SK-N-SH treated with all-trans-retinoic acid at 6 μM for 48 hours (cell line): ENCODE results near the gene GPX4.

Experiments used
- ATAC-seq: fragments of 200-7000 bp; cut with Tn5 transposase; 3 replicates; pipeline ENCODE4 v1.9.1; 2020; ENCODE audit warnings: mild to moderate bottlenecking, moderate library complexity
- ARNTL ChIP-seq: fragments of 450-650 bp; formaldehyde crosslinking; IDR thresholded peaks from 2 replicates; pipeline ENCODE4 v1.5.0; 2020; ENCODE audit warnings: low read depth, mild to moderate bottlenecking, moderate library complexity, borderline replicate concordance
- BACH2 ChIP-seq: fragments of 250-450 bp; sonication (Bioruptor Pico); IDR thresholded peaks from 2 replicates; pipeline ENCODE4 v1.9.0; 2021; ENCODE audit warnings: mild to moderate bottlenecking, borderline replicate concordance
- CSDC2 ChIP-seq: fragments of 250-450 bp; sonication (Bioruptor Pico); IDR thresholded peaks from 2 replicates; pipeline ENCODE4 v1.5.0; 2020; ENCODE audit warnings: mild to moderate bottlenecking, moderate library complexity
- CSRNP3 ChIP-seq: fragments of 250-450 bp; sonication (Bioruptor Pico); IDR thresholded peaks from 2 replicates; pipeline ENCODE4 v1.5.1; 2021; ENCODE audit warnings: mild to moderate bottlenecking, moderate library complexity
- ESRRG ChIP-seq: fragments of 250-450 bp; sonication (Bioruptor Pico); IDR thresholded peaks from 2 replicates; pipeline ENCODE4 v1.6.1; 2021; ENCODE audit warnings: mild to moderate bottlenecking
- GLIS3 ChIP-seq: fragments of 250-450 bp; sonication (Bioruptor Pico); IDR thresholded peaks from 2 replicates; pipeline ENCODE4 v1.5.0; 2020; ENCODE audit warnings: mild to moderate bottlenecking, moderate library complexity
- ISL1 ChIP-seq: fragments of 250-450 bp; sonication (Bioruptor Pico); IDR thresholded peaks from 2 replicates; pipeline ENCODE4 v2.1.2; 2022; ENCODE audit warnings: mild to moderate bottlenecking, moderate library complexity
- OSR1 ChIP-seq: fragments of 250-450 bp; sonication (Bioruptor Pico); IDR thresholded peaks from 2 replicates; pipeline ENCODE4 v1.8.0; 2022; ENCODE audit warnings: moderate library complexity, mild to moderate bottlenecking, inconsistent platforms
- PATZ1 ChIP-seq: fragments of 250-450 bp; sonication (Bioruptor Pico); IDR thresholded peaks from 2 replicates; pipeline ENCODE4 v1.8.0; 2020; ENCODE audit warnings: mild to moderate bottlenecking, moderate library complexity, borderline replicate concordance
- PPARA ChIP-seq: fragments of 250-450 bp; sonication (Bioruptor Pico); IDR thresholded peaks from 2 replicates; pipeline ENCODE4 v1.5.0; 2020; ENCODE audit warnings: mild to moderate bottlenecking, borderline replicate concordance
- RARB ChIP-seq: fragments of 250-450 bp; sonication (Bioruptor Pico); IDR thresholded peaks from 2 replicates; pipeline ENCODE4 v1.8.0; 2021; ENCODE audit warnings: mild to moderate bottlenecking, moderate library complexity
- SNAI2 ChIP-seq: fragments of 250-450 bp; sonication (Bioruptor Pico); IDR thresholded peaks from 2 replicates; pipeline ENCODE4 v1.5.0; 2020; ENCODE audit warnings: mild to moderate bottlenecking, moderate library complexity
- TCF4 ChIP-seq: fragments of 250-450 bp; sonication (Bioruptor Pico); IDR thresholded peaks from 2 replicates; pipeline ENCODE4 v1.8.0; 2021; ENCODE audit warnings: mild to moderate bottlenecking, moderate library complexity, borderline replicate concordance
- TOX ChIP-seq: fragments of 250-450 bp; sonication (Bioruptor Pico); IDR thresholded peaks from 2 replicates; pipeline ENCODE4 v1.8.0; 2021; ENCODE audit warnings: mild to moderate bottlenecking, moderate library complexity, borderline replicate concordance
- TSHZ2 ChIP-seq: fragments of 250-450 bp; sonication (Bioruptor Pico); IDR thresholded peaks from 2 replicates; pipeline ENCODE4 v1.5.0; 2020; ENCODE audit warnings: mild to moderate bottlenecking, moderate library complexity
- ZC3H10 ChIP-seq: fragments of 250-450 bp; sonication (Bioruptor Pico); IDR thresholded peaks from 2 replicates; pipeline ENCODE4 v1.5.1; 2021; ENCODE audit warnings: mild to moderate bottlenecking, moderate library complexity
- ZFP30 ChIP-seq: fragments of 450-650 bp; formaldehyde crosslinking; IDR thresholded peaks from 2 replicates; pipeline ENCODE4 v1.5.0; 2022; ENCODE audit warnings: mild to moderate bottlenecking, moderate library complexity
- ZNF565 ChIP-seq: fragments of 450-650 bp; formaldehyde crosslinking; conservative IDR thresholded peaks from 2 replicates; pipeline ENCODE4 v1.5.0; 2020; ENCODE audit warnings: low read depth, mild to moderate bottlenecking, moderate library complexity
- ZNF70 ChIP-seq: fragments of 450-650 bp; formaldehyde crosslinking; IDR thresholded peaks from 2 replicates; pipeline ENCODE4 v1.5.0; 2020; ENCODE audit warnings: mild to moderate bottlenecking, moderate library complexity
- TF ChIP-seq, protein P1 (sequence below): fragments of 250-450 bp; sonication (Bioruptor Pico); IDR thresholded peaks from 2 replicates; pipeline ENCODE4 v1.5.1; 2020; ENCODE audit warnings: low read depth, mild to moderate bottlenecking, moderate library complexity
- TF ChIP-seq, protein P2 (sequence below): fragments of 250-450 bp; sonication (Bioruptor Pico); IDR thresholded peaks from 2 replicates; pipeline ENCODE4 v1.8.0; 2021; ENCODE audit warnings: low read depth, mild to moderate bottlenecking, moderate library complexity, borderline replicate concordance

GPX4 gene

DNA sequence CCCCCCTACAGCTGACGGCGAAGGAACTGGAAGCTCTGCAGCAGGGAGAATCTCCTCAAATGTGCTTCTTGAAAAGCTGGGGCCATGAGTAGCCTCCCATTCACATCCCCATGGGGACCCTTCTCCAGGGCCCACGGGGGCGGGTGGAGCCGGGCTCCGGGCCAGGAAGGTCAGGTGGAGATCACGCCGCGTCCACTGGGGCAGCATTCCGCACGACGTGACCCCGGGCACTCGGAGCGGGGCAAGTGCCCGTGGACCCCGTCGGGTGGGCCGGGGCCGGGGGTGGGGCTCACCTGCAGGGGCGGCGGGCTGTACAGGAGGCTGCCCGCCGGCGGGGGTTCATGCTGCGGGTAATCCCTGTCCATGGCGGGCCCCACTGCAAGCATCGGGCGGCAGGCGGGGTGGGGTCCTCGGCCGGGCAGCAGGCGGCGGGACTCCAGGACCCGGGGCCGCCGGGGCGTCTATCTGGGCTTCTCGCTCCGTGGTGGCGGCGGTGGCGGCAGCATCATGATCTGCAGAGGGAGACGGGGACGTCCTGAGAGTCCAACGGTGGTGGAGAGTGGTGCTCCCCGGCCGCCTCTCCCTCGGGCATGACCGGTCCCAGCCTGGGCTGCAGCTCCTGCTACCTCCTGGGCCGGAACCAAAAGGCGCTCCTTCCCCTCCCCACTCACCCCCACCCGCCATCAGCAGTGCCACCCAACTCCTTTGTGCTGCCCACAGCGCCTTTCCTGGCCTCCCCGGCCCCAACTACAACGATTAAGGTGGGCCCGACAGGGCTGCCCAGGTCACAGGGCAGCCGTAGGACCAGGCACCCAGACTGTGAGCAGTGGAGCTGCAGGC lies 50.3 kb downstream of the GPX4 start:
- TF ChIP-seq OSR1 (no peak), RARB (CRISPR knock-in tag) (no peak), GLIS3 (no peak), TSHZ2 (CRISPR knock-in tag) (no peak), ZNF565 (CRISPR knock-in tag) (no peak), PATZ1 (no peak), ARNTL (no peak), ESRRG (no peak), CSRNP3 (no peak), ZNF70 (no peak)
- TF ChIP-seq, protein P1, sequence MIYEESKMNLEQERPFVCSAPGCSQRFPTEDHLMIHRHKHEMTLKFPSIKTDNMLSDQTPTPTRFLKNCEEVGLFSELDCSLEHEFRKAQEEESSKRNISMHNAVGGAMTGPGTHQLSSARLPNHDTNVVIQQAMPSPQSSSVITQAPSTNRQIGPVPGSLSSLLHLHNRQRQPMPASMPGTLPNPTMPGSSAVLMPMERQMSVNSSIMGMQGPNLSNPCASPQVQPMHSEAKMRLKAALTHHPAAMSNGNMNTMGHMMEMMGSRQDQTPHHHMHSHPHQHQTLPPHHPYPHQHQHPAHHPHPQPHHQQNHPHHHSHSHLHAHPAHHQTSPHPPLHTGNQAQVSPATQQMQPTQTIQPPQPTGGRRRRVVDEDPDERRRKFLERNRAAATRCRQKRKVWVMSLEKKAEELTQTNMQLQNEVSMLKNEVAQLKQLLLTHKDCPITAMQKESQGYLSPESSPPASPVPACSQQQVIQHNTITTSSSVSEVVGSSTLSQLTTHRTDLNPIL, result no peak
- ATAC-seq, result no peak

GRCh38 chr19:1154731-1155351 lies 51.0 kb downstream of the GPX4 start:
- ATAC-seq, result peak; percentile 22; the same call in 2 of the 3 replicates
- TF ChIP-seq RARB (CRISPR knock-in tag), result no peak
- TF ChIP-seq, protein P2, sequence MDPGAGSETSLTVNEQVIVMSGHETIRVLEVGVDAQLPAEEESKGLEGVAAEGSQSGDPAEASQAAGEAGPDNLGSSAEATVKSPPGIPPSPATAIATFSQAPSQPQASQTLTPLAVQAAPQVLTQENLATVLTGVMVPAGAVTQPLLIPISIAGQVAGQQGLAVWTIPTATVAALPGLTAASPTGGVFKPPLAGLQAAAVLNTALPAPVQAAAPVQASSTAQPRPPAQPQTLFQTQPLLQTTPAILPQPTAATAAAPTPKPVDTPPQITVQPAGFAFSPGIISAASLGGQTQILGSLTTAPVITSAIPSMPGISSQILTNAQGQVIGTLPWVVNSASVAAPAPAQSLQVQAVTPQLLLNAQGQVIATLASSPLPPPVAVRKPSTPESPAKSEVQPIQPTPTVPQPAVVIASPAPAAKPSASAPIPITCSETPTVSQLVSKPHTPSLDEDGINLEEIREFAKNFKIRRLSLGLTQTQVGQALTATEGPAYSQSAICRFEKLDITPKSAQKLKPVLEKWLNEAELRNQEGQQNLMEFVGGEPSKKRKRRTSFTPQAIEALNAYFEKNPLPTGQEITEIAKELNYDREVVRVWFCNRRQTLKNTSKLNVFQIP (CRISPR knock-in tag), result no peak
- TF ChIP-seq GLIS3, result no peak
- TF ChIP-seq PATZ1, result no peak
- TF ChIP-seq, protein P1, result no peak
- no peak for TF ChIP-seq BACH2 (CRISPR knock-in tag)
- TF ChIP-seq CSDC2 (CRISPR knock-in tag), result no peak
- no peak for TF ChIP-seq PPARA
- TF ChIP-seq TOX (CRISPR knock-in tag), result no peak
- TF ChIP-seq TSHZ2 (CRISPR knock-in tag), result no peak
- TF ChIP-seq ISL1, result no peak
- no peak for TF ChIP-seq TCF4
- TF ChIP-seq ZC3H10 (CRISPR knock-in tag), result no peak
- no peak for TF ChIP-seq OSR1
- no peak for TF ChIP-seq SNAI2 (CRISPR knock-in tag)
- TF ChIP-seq CSRNP3, result no peak
- TF ChIP-seq ZFP30, result no peak
